GM18907 (cell line): Measurements from ENCODE around the gene MCM10.

ENCODE experiments used
- ATAC-seq: cut with Tn5 transposase; IDR thresholded peaks from one replicate; pipeline ENCODE4 v1.9.1; 2021; ENCODE audit warnings: mild to moderate bottlenecking, moderate library complexity; ENCODE audit not compliant: unreplicated experiment

The MCM10 gene

DNA sequence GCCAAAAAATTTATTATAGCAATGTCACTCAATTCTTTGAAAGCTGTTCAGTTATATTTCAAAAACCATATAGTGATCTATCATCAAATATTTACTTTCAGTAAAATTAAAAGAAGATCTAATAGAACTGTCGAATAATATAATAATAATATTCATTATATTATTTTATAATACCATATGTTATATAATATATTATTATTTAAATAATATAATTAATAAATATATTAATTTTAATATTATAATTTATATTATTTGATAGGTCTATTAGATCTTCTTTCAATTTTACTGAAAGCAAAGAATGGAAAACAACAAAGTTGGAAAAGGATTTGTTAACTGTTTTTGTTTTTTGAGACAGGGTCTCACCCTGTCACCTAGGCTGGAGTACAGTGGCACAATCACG, 95.3 kb downstream of the MCM10 start:
- ATAC-seq: no peak

DNA sequence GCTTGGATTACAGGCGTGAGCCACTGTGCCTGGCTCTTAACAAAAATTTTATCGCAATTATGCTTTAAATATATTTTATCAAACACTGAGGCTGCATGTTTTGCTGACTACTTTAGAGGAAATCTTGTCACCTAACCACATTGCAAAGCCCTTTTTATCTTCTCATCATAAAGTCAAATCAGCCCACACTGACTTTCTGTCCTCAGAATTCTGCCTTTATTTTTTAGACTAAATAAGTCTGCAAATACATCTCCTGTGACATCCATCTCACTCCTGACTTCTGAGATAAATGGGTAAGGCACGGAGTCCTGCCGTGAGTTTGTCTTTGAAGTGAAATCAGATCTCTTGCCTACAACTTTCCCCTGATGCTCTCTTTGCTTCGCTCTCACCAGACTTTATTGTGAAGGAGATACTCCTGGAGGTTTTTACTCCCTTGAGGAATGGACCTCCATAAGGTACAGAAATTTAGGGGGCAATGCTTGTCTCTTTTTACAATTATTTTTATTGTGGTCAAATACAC, 96.3 kb downstream of the MCM10 start:
- no peak for ATAC-seq
